Liver (tissue), 9 donors: Measurements from ENCODE around the gene SEMA4C. TPM values are rescaled to one million over a fixed set of nuclear protein-coding genes. Genes with fewer than 3 reads are reported as not detected.
A peak's percentile ranks its signal among the peaks of the same experiment; 100 is the strongest.

Experiments used
- DNase-seq: peaks from one replicate; pipeline ENCODE4 v3.0.0-alpha.2; 2017; ENCODE audit warnings: low spot score
- H3K27ac ChIP-seq, 2 donors: one replicate each; pipeline ENCODE4 v1.7.0; 2013; ENCODE audit warnings: inconsistent platforms in 2 of 2, low read length in 2 of 2, control low read depth in 1 of 2, low read depth in 1 of 2, mild to moderate bottlenecking in 1 of 2
- H3K27me3 ChIP-seq, 4 donors: one replicate each; pipeline versions ENCODE4 v1.6.1 to v1.7.0; 2013; ENCODE audit warnings: low read length in 3 of 4, inconsistent platforms in 1 of 4, mild to moderate bottlenecking in 1 of 4, moderate library complexity in 1 of 4; ENCODE audit not compliant: control insufficient read depth in 4 of 4, insufficient read depth in 4 of 4
- H3K36me3 ChIP-seq, 4 donors: one replicate each; pipeline versions ENCODE4 v1.6.1 to v1.7.0; 2013; ENCODE audit warnings: low read length in 3 of 4, mild to moderate bottlenecking in 3 of 4, low read depth in 1 of 4, moderate library complexity in 1 of 4; ENCODE audit not compliant: control insufficient read depth in 4 of 4, insufficient read depth in 3 of 4
- H3K4me1 ChIP-seq, 4 donors: one replicate each; pipeline versions ENCODE4 v1.6.1 to v1.7.0; 2013; ENCODE audit warnings: low read length in 3 of 4, mild to moderate bottlenecking in 3 of 4, moderate library complexity in 1 of 4; ENCODE audit not compliant: control insufficient read depth in 4 of 4, insufficient read depth in 4 of 4
- H3K4me3 ChIP-seq, 3 donors: one replicate each; pipeline versions ENCODE4 v1.6.1 to v1.7.0; 2013; ENCODE audit warnings: low read length in 3 of 3, control low read depth in 1 of 3, low read depth in 1 of 3, mild to moderate bottlenecking in 1 of 3
- H3K9ac ChIP-seq, 2 donors: one replicate each; pipeline ENCODE4 v1.7.0; 2013; ENCODE audit warnings: low read length in 2 of 2, mild to moderate bottlenecking in 2 of 2, moderate library complexity in 2 of 2, control low read depth in 1 of 2, low read depth in 1 of 2
- H3K9me3 ChIP-seq, 4 donors: one replicate each; pipeline versions ENCODE4 v1.6.1 to v1.7.0; 2013; ENCODE audit warnings: low read length in 3 of 4; ENCODE audit not compliant: control insufficient read depth in 4 of 4
- ATF3 ChIP-seq: IDR thresholded peaks from 2 replicates; pipeline ENCODE4 v1.6.1; 2016; ENCODE audit warnings: antibody characterized with exemption
- CTCF ChIP-seq: fragments of 150-350 bp; IDR thresholded peaks from 2 replicates; pipeline ENCODE4 v1.5.1; 2017; ENCODE audit warnings: improper control_type of control experiment, low read depth, low read length; ENCODE audit not compliant: missing input control
- EGR1 ChIP-seq, 2 donors: IDR thresholded peaks; 2 replicates each; pipeline ENCODE4 v1.6.1; 2016 to 2018; ENCODE audit warnings: antibody characterized with exemption in 2 of 2, low read depth in 2 of 2
- FOXA1 ChIP-seq: IDR thresholded peaks from 2 replicates; pipeline ENCODE4 v1.6.1; 2016; ENCODE audit warnings: antibody characterized with exemption
- FOXA2 ChIP-seq: IDR thresholded peaks from 2 replicates; pipeline ENCODE4 v1.6.1; 2016; ENCODE audit warnings: antibody characterized with exemption
- GABPA ChIP-seq, 2 donors: IDR thresholded peaks in 1 of 2; conservative IDR thresholded peaks in 1 of 2; 2 replicates each; pipeline ENCODE4 v1.6.1; 2016; ENCODE audit warnings: antibody characterized with exemption in 2 of 2, mild to moderate bottlenecking in 1 of 2, moderate library complexity in 1 of 2
- HNF4A ChIP-seq, 2 donors: conservative IDR thresholded peaks; 2 replicates each; pipeline ENCODE4 v1.6.1; 2016; ENCODE audit warnings: antibody characterized with exemption in 2 of 2, mild to moderate bottlenecking in 2 of 2
- HNF4G ChIP-seq: IDR thresholded peaks from 2 replicates; pipeline ENCODE4 v1.6.1; 2016; ENCODE audit warnings: antibody characterized with exemption
- JUND ChIP-seq, 2 donors: IDR thresholded peaks; 2 replicates each; pipeline ENCODE4 v1.6.1; 2016; ENCODE audit warnings: antibody characterized with exemption in 2 of 2
- MAX ChIP-seq: IDR thresholded peaks from 2 replicates; pipeline ENCODE4 v1.6.1; 2016; ENCODE audit warnings: antibody characterized with exemption
- NR2F2 ChIP-seq: IDR thresholded peaks from 2 replicates; pipeline ENCODE4 v1.6.1; 2016; ENCODE audit warnings: antibody characterized with exemption
- RAD21 ChIP-seq, 2 donors: IDR thresholded peaks; 2 replicates each; pipeline ENCODE4 v1.6.1; 2016; ENCODE audit warnings: antibody characterized with exemption in 2 of 2, mild to moderate bottlenecking in 2 of 2
- REST ChIP-seq: IDR thresholded peaks from 2 replicates; pipeline ENCODE4 v1.6.1; 2016; ENCODE audit warnings: antibody characterized with exemption, mild to moderate bottlenecking
- RXRA ChIP-seq, 2 donors: IDR thresholded peaks; 2 replicates each; pipeline ENCODE4 v1.6.1; 2017 to 2018; ENCODE audit warnings: antibody characterized with exemption in 2 of 2, mild to moderate bottlenecking in 1 of 2
- SP1 ChIP-seq: IDR thresholded peaks from 2 replicates; pipeline ENCODE4 v1.6.1; 2018; ENCODE audit warnings: antibody characterized with exemption, mild to moderate bottlenecking
- TAF1 ChIP-seq: conservative IDR thresholded peaks from 2 replicates; pipeline ENCODE4 v1.6.1; 2016; ENCODE audit warnings: antibody characterized with exemption, mild to moderate bottlenecking
- YY1 ChIP-seq: IDR thresholded peaks from 2 replicates; pipeline ENCODE4 v1.6.1; 2016; ENCODE audit warnings: antibody characterized with exemption, mild to moderate bottlenecking
- ZBTB33 ChIP-seq: IDR thresholded peaks from 2 replicates; pipeline ENCODE4 v1.6.1; 2016; ENCODE audit warnings: antibody characterized with exemption
- WGBS: extraction: QIAGEN DNeasy Blood & Tissue Kit; methylation state at CpG from one replicate; pipeline ENCODE4 v1.1.7; 2013; 5-methylcytosine and 5-hydroxymethylcytosine counted together
- polyA plus RNA-seq, 2 donors: library from polyadenylated mRNA; stranded (reverse) in 1 of 2; unstranded in 1 of 2; fragments of 200-250 nt in 1 of 2; fragments of >200 nt in 1 of 2; fragmentation: Nextera tagmentation in 1 of 2; extraction: Ambion mirVana in 1 of 2; gene quantifications; one replicate each; pipeline versions ENCODE4 v1.2.1 to v1.2.3, GENCODE V29; 2013 to 2015
- total RNA-seq, 2 donors: library from RNA; depleted of rRNA; stranded (reverse); fragments of >200 nt; gene quantifications; one replicate each; pipeline ENCODE4 v1.2.3, GENCODE V29; 2014
- donor health status: healthy.
- donor health status: healthy.
- donor health status: healthy.
- donor health status: healthy.
- donor health status: healthy.

Gene SEMA4C
- total and polyA plus RNA-seq, 4 donors = 3.7 to 23.2 (median 13.2) TPM

- no peaks in the 10 kb centered on the region for H3K27me3 ChIP-seq
- no peak overlapping the region for H3K4me3 ChIP-seq
- H3K4me1 ChIP-seq = no peaks in the 10 kb centered on the region
- H3K9ac ChIP-seq = no peak overlapping the region
- TF ChIP-seq RAD21 (IDR thresholded peaks at IDR 0.05) (peak in 1 of 2 donors; percentile 20), NR2F2 (peak; percentile 40), JUND (IDR thresholded peaks at IDR 0.05) (no peak), SP1 (peak; percentile 21)
- no peaks in the 10 kb centered on the region for H3K9me3 ChIP-seq
- peak overlapping the region; percentile 60 to 64 for H3K27ac ChIP-seq
- H3K36me3 ChIP-seq = no peaks in the 10 kb centered on the region
- no peak for DNase-seq
- WGBS = 78% methylated on average over 21 of the region's 21 CpGs
These were observed 37.5 kb upstream of the SEMA4C start for GRCh38 chr2:96907115-96908041.

GRCh38 chr2:96906729-96907114, 36.8 kb upstream of the SEMA4C start:
- Histone ChIP-seq H3K4me3 (no peak overlapping the region), H3K9me3 (no peaks in the 10 kb centered on the region), H3K9ac (no peak overlapping the region), H3K27ac (peak overlapping the region; percentile 60 to 64), H3K4me1 (no peaks in the 10 kb centered on the region), H3K36me3 (no peaks in the 10 kb centered on the region), H3K27me3 (no peaks in the 10 kb centered on the region)
- peak; percentile 29 for TF ChIP-seq SP1
- no peak for TF ChIP-seq FOXA1
- TF ChIP-seq YY1 = no peak
- TF ChIP-seq CTCF = no peak
- TF ChIP-seq ATF3 = no peak
- TF ChIP-seq NR2F2 = peak; percentile 51
- TF ChIP-seq REST = no peak
- no peak for TF ChIP-seq FOXA2
- TF ChIP-seq ZBTB33 = no peak
- no peak for TF ChIP-seq RAD21 (IDR thresholded peaks at IDR 0.05)
- peak; percentile 68 for TF ChIP-seq RXRA (IDR thresholded peaks at IDR 0.05)
- TF ChIP-seq HNF4A (conservative IDR thresholded peaks at IDR 0.05) = no peak
- TF ChIP-seq JUND (IDR thresholded peaks at IDR 0.05) = no peak
- no peak for TF ChIP-seq EGR1 (IDR thresholded peaks at IDR 0.05; ENCODE audit: low read depth in 2 of 2)
- no peak for TF ChIP-seq HNF4G
- no peak for TF ChIP-seq TAF1
- no peak for TF ChIP-seq GABPA (IDR thresholded peaks at IDR 0.05 in 1 of 2, conservative IDR thresholded peaks at IDR 0.05 in 1 of 2)
- no peak for TF ChIP-seq MAX
- 79% methylated on average over 13 of the region's 13 CpGs for WGBS
- DNase-seq = no peak
